HG02981 (cell line): ENCODE data around the gene ENTPD3.
A peak's percentile ranks its signal among the peaks of the same experiment; 100 is the strongest.
"Not testable (repeated sequence)": the region's sequence is repeated elsewhere in the genome, so short reads cannot be mapped to it uniquely, and the experiment has no call there.

ENCODE experiments used
- ATAC-seq: cut with Tn5 transposase; IDR thresholded peaks from one replicate; pipeline ENCODE4 v1.9.1; 2021; ENCODE audit warnings: mild to moderate bottlenecking, moderate library complexity; ENCODE audit not compliant: unreplicated experiment

The ENTPD3 gene

DNA sequence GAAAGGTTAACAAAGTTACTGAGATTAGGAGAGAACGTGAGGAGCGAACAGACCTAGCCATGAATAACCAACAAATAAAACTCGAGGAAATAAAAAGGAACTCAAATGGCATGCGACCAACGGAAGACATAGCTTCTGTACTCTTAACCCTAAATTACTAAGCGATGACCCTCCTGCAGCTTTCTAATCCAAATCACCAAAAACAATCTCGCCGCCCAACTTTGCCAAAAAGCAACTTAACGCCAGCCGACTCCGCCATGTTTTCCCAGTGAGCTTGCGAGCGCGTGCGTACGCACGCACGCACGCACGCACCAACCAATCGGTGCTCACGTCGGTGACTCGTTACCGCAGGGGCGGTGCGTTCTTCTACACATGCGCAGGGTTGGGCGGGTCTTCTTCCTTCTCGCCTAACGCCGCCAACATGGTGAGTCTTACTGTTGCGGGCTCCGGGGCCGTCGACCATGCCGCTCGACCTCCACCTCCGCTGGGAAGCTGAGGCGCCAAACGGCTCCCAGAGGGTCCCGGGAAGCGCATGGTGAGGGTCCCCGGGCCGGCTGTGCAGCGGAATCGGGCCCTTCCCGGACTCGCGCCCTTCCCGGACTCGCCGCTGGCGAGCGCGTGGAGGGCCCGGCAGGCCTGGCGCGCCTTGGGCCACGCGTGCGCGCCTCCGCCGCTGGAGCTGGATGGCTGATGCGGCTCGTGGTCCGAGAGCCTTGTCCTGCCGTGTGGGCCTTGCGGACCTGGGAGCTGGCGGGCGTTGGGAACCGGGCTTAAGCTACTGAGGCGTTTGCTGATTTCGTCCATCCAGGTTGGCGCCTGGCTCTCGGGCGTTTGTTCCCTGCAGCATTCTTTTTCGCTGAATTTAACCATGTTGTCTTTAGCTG lies 70.2 kb downstream of the ENTPD3 start, which contains the start of gene RPL14:
Gene RPL14, plus strand, starts transcription at position 400 of the 884 bp plus-strand sequence. Its CDS starts 133 bp downstream, at position 533.
- peak; percentile 55 for ATAC-seq

DNA sequence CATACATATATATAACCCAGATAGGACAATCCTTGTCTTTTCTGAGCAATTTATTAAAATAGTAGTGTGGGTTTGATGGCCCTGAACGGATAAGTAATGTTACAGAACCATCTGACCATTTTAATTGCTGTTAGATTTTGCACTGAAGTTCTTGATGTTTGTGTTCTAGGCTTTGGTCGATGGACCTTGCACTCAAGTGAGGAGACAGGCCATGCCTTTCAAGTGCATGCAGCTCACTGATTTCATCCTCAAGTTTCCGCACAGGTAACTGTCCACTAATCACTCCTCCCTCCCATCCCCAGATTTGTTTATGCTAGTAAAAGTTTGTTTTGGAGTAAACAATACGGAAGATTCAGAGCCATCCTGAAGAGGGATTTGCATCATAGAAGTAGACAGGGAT lies 71.5 kb downstream of the ENTPD3 start:
- no peak for ATAC-seq

DNA sequence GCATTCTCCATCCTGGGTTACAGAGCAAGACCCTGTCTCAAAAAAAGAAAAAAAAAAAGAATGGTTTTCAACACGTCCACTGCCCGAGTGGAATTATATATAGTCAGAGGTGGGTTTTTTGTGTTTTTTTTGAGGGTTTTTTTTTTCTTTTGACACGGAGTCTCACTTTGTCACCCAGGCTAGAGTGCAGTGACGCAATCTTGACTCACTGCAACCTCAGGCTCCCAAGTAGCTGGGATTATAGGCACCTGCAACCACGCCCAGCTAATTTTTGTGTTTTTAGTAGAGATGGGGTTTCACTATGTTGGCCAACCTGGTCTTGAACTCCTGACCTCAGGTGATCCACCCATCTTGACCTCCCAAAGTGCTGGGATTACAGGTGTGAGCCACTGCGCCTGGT lies 73.5 kb downstream of the ENTPD3 start:
- not testable (repeated sequence) for ATAC-seq

DNA sequence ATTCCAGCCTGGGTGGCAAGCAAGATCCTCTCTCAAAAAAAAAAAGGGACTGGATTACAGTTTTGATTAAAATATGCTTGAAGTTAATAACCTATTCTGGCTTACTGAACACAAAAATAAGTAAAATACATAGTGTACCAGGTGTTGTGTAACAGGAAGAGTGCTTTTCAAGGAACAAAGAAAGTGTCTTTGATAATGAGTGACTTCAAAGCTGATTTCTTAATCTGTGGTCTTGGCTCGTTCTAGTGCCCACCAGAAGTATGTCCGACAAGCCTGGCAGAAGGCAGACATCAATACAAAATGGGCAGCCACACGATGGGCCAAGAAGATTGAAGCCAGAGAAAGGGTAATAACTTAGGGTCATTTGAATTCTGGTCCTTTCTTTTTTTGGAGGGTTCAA lies 74.2 kb downstream of the ENTPD3 start:
- ATAC-seq = no peak

DNA sequence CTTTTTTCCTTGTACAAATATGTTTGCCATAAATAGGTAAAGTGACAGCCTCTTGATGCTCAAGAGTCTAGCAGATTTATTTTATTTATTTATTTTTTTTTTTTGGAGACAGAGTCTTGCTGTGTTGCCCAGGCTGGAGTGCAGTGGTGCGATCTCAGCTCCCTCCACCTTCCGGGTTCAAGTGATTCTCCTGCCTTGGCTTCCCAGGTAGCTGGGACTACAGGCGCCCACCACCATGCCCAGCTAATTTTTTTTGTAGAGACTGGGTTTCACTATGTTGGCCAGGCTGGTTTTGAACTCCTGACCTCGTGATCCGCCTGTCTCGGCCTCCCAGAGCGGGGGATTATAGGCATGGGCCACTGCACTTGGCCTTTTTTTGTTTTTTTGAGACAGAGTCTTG lies 75.9 kb downstream of the ENTPD3 start:
- not testable (repeated sequence) for ATAC-seq

DNA sequence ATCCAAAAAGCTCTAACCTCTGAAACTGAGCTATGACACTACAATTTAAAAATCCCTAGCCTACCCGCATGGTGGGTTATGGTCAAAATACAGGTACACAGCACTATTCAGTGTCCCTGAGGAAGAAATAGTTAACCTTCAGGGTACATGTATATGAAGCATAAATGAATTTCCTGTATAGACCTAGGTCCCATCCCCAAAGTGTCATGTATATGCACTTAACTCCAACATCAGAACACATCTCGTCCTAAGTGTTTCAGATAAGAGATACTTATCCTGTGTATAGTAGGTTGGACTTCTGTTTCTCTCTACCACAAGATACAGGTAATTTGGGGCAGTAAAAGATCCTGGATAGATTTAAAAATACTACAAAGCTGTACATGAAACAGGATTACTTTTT lies 76.6 kb downstream of the ENTPD3 start:
- no peak for ATAC-seq

DNA sequence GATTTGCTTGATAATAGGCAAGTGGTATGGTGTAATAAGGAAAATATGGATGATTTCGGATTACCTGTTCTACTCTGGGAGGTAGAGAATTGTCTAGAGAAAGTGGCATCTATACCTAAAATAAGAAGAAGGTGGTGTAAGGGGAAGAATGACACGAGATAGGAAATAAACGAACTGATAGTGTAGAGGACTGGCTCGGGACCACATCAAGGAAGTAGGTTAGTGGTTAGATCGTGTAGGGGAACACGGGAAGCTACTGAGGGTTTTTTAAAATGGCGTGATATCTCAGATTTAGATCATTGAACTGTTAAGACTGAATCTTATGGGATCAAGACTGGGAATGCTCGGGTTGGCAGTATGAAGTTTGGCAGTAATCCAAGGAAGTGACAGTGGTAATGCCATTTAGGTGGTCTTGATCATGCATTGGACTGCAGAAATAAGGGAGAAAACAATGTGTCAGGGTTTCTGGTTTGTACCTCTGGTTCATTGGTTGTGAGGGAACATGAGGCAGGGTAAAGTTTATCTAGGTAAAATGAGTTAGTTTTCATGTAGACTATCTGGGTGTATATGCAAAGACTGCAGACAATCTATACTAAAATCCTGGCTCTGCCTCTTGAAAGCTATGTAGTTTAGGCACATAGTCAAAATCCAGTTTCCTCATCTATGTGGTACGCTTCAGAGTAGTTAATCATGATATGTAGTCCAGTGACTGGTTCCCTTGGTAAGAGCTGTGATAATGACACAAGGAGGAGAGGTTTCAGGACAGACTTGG lies 77.5 kb downstream of the ENTPD3 start:
- ATAC-seq = no peak

DNA sequence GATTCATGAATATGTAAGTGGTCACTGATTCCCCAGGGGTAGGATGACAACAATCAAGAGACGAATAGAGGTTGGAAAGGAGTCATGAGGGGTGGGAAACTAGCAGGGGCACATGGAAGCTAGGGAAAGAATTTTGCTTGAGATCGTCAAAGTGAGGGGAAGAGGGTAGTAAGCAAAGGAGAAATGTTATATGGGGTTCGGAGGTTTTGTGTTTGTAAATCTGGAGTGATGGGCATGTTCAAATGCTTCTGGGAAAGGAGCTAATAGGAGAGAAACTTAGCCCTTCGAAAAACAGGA lies 78.1 kb downstream of the ENTPD3 start:
- no peak for ATAC-seq

DNA sequence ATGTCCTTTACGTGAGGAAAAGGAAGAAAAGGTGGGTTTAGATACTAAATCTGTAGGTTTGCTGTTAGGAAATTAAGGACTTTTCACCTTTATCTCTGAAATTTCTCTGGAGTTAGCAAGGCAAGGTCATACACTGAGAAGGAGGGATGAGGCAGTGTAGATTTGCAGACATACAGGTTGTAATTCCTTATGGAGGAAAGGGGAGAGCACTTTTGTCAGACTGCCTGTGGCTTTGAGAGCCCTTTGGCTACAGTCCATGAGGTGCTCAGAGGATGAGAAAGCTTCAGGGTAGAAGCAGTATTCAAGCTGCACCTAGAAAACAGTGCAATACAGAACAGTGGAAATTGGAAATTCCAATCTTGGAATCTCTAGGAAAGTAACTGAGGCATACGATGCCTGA lies 78.5 kb downstream of the ENTPD3 start:
- ATAC-seq = no peak

DNA sequence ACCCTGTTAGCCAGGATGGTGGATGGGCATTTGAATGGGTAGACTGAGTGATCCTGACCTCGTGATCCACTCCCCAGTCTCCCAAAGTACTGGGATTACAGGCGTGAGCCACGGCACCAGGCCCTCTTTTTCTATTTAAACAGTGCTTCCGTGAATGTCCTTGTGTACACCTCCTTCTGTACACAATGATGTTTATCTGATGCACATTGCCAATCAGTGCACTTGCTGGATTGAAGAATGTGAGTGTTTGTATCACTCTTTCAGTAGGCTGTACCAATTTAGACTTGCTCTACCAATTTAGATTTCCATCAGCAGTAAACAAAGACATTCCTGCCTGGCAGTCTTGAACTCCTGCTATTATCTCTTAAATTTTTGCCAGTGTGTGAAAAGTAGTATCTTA lies 81.0 kb downstream of the ENTPD3 start:
- no peak for ATAC-seq

DNA sequence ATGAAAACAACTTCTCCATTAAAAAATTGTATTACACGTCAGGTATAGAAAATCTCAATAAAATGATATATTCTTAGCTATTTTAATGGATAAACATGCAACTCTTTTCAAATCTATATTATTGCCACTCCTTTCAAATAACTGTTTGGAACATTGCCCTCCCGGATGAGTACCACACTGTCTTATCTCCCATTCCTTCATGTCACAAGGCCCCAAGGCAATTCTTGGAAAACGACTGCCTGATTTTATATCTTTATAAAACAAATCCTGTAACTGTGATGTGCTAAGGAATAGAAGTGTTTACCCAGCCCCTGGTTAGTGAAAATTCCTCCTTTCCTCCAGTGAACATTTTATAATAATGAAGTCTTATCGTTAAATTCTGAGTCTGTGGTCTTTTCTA lies 83.7 kb downstream of the ENTPD3 start:
- no peak for ATAC-seq

DNA sequence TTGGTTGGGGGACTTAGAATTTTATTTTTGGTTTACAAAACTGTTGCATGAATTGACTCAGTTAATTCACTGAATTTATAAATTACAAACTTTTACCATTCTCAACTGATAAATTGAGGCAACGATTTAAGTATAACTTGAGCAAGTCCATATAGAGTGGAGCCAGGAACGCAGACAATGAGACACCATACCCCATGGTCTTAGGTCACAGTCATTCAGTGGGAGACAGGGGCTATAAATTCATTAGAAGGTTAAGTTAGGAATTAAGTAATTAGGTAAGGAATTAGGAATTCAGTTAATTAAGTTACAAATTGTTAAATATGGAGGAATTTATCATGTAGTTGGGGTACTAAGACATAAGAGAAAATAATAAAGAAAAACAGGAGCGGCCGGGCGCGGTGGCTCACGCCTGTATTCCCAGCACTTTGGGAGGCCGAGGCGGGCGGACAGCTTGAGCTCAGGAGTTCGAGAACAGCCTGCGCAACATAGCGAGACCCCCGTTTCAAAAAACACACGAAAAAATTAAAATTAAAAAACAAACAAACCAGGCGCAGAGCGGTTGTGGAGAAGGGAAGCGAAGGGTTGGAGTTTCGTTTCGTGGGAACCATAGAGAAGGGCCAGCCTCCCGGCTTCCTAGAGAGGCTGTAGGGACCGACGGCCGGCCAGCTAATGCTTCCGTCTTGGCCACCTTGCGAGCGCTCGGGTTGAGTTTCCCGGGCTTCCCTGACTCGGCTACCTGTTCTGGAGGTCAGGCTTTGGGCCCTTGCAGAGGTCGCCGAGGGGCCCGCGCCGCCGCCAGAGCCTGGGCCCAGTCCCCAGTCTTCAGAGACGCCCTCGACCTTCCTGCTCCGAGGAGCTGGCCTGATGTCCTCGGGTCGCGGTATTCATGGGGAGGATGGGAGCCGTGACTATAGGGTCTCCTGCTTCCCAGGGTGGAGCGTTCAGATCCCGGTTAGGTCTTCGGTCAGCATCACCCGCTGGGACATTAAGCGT lies 89.8 kb downstream of the ENTPD3 start, which contains the start of gene ZNF619:
Gene ZNF619, plus strand, starts transcription at position 645 of the 993 bp plus-strand sequence. CDS start 858 bp downstream, outside the sequence.
- ATAC-seq = peak; percentile 78

DNA sequence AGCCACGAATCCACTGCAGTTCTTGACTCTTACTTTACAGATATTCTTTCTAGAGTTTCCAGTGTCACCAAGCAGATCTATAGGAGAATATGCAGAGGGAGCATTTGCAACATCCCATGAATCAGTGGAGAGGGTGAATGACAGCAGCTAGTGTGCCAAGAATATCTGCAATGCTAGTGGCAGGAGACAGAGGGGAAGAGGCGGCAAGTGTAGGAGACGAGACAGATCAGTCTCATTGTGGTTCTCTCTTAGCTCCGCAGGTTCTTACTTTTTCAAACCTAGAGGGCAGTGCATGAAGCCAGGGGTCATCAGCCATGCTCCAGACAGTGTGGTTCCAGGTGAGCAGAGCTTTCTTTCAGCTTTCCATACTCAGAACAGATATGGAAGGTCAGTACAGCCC lies 90.7 kb downstream of the ENTPD3 start:
- ATAC-seq = no peak
